B cell (primary cell): ENCODE measurements around the gene MPP4.

Experiments used
- EZH2 ChIP-seq: IDR thresholded peaks from 2 replicates; pipeline ENCODE4 v1.6.1; 2012; ENCODE audit warnings: borderline replicate concordance, low read depth, mild to moderate bottlenecking, moderate library complexity, low read length; ENCODE audit not compliant: insufficient read depth, poor library complexity, severe bottlenecking
- TF ChIP-seq, protein P1 (sequence below): fragments of 200-600 bp; IDR thresholded peaks from one replicate; pipeline ENCODE4 v1.8.0; 2022; ENCODE audit warnings: antibody characterized with exemption, mild to moderate bottlenecking

DNA sequence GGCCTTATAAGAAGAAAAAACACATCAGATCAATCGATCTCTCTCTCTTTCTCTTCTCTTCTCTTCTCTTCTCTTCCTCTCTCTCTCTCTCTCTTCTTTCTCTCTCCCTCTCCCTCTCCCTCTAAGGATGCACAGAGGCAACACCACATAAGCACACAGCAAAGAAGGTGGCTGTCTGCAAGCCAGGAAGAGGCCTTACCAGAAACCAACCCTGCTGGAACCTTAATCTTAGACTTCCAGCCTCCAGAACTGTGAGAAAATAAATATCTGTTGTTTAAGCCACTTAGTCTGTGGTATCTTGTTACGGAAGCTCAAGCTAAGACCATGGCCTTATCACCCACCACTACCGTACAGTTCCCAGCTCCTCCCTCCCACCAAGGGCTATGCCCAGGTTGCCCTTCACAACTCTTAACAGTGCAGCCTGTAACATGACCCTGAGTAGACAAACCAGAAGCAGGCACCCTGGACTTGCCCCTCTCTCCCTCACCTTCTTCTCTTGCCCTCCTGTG, 30.0 kb downstream of the MPP4 start:
- no peak for TF ChIP-seq EZH2
- TF ChIP-seq, protein P1, sequence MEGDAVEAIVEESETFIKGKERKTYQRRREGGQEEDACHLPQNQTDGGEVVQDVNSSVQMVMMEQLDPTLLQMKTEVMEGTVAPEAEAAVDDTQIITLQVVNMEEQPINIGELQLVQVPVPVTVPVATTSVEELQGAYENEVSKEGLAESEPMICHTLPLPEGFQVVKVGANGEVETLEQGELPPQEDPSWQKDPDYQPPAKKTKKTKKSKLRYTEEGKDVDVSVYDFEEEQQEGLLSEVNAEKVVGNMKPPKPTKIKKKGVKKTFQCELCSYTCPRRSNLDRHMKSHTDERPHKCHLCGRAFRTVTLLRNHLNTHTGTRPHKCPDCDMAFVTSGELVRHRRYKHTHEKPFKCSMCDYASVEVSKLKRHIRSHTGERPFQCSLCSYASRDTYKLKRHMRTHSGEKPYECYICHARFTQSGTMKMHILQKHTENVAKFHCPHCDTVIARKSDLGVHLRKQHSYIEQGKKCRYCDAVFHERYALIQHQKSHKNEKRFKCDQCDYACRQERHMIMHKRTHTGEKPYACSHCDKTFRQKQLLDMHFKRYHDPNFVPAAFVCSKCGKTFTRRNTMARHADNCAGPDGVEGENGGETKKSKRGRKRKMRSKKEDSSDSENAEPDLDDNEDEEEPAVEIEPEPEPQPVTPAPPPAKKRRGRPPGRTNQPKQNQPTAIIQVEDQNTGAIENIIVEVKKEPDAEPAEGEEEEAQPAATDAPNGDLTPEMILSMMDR, result no peak
